ENCODE results near the gene OR14A16.

- TF ChIP-seq CTCF (IDR thresholded peaks at IDR 0.05) (no peak), SIN3A (IDR thresholded peaks at IDR 0.05; ENCODE audit: borderline replicate concordance, insufficient read depth, low read depth, low read length) (no peak)
Measured at GRCh38 chr1:247825362-247825761, 1.4 kb upstream of the OR14A16 start.

Measured in Panc1 (cell line).